HG02938 (cell line): Measurements from ENCODE around the gene ADARB2.

Experiments
- ATAC-seq: cut with Tn5 transposase; IDR thresholded peaks from one replicate; pipeline ENCODE4 v1.9.1; 2021; ENCODE audit warnings: mild to moderate bottlenecking, moderate library complexity; ENCODE audit not compliant: unreplicated experiment

ADARB2 gene

DNA sequence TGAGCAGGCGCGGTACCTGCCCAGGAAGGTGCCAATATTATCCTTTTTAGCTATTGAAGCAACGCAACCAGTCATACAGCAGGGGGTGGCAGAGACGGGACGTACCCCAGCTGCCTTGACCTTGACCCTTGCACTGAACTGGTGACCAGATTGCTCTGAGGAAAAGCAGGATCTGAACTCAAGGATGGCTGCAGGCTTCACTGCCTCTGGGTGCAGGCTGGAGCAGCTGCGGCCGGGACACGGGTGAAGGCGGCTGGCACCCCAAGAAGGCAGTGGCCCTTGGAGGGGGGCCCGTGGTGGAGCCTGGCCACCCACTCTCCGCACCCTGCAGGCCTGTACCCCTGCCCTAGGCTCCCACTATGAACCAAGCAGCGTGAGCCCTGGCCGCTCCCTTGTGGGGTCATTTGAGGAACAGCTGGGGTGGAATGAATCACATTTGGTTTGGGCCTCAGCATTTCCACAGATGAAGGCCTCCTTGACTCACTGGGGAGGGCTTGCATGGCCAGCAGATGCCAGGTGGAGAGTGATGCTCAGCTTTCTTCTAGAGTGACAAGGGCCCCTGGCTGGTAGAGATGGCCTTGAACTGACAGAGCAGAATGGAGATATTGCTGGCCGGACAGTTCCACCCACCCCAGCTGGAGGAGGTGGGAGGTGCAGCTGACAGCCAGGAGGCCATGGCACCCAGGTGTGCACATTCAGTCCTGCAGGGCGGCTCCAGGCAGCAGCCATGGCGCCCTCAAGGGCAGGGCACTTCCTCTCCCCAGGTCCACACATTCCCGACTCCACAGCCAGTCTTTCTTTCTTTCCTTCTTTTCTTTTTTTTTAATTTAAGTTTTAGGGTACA lies 462.4 kb downstream of the ADARB2 start:
- no peak for ATAC-seq

DNA sequence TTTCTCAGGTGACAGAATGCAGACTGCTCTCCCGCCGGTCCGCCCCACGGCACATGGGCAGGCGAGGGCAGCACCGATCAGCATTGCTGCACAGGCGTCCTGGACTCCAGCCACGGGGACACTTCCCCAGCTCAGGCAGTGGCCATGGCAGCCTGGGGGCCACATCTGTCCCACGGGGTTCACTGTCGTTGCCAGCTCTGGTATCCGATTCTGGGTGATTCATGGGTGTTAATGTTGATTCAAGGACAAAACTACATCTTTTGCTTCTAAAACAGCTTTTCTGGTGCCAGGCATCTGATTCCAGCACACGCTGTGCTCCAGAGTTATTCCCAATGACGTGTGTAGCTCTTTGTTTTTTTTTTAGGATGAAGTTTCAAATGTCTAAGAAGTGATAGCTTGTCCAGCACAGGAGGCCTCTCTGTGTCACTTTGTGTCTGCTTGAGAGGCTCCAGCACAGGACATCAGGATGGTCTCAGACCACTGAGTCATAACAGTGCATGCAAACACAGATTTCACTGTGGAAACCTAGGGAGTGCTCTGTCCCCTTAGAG lies 463.1 kb downstream of the ADARB2 start:
- no peak for ATAC-seq

DNA sequence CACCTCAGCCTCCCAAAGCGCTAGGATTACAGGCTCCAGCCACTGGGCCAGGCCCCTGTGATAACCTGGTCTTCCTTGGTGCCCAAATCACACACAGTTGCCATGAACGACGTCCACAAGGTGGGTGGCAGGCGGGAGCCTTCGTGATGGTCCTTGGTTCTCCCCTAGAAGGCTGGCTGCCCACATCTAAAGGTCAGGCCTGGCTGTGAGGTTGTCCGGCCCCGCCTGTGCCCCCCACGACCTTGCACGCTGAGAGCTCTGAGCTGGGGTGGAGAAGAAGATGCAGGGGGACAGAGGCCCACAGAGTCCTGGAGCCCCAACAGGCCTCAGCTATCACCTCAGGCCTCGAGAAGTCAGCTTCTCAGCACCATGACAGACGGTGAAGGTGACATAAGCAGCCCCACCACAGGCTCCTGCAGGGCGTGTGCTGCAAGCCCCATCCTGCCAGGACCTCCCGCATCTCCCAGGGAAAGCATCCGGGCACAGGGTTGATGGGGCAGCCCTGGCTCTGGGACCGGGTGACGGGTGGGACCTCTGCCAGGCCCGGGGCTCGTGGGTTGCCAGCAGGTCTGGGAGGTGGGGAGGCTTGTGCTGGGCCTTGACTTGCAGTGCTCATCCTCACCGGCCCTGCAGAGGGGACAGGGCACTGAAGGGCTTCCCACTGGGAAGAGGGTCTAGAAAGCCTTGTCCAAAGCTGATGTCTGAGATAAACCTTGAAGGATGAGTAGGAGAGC lies 463.8 kb downstream of the ADARB2 start:
- no peak for ATAC-seq

DNA sequence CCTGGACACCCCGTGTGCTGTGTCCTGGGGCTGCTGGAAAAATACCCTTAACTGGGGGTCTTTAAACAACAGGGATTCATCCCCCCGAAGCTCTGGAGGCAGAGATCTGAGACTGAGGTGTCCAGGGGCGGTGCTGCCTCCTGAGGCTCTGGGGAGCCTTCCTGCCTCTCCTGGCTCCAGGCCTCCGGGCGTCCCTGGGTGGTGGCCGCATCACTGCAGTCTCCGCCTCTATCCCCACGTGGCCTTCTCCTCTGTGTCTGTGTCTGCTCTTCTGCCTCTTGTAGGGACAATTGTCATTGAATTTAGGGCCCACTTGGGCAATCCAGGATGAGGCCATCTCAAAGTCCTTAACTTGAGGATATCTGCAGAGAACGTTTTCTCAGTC lies 464.6 kb downstream of the ADARB2 start:
- ATAC-seq = no peak

DNA sequence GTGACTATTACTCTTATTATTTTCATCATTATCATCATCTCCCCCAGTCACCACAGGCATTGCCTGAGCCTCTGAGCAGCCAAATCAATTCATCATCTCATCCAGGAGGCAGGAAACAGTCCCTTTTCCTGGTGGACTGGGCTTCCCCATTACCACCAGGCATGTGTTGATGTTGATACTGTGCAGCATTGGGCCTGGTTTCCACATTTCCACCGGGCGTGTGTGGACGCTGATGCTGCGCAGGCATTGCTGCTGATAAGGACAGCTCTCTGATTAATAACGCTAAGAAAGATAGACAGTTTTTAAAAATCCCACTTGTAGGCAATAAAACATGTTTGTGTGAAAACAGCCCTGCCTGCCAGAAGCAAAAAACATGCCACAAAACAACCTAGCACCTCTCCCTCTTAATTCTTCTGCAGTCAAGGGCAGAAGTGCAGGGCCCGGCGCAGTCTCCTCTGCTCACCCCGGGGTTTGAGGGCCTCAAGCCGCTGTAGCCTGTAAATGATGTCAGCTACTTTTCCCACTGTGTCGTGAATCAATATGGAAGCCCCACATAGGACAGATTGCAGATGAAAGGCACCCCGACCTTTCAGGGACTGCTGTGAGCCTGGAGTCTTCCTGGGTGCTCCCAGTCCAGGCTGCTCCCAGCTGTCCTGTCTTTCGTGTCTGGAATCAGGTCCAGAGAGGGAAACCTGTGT lies 465.1 kb downstream of the ADARB2 start:
- no peak for ATAC-seq

DNA sequence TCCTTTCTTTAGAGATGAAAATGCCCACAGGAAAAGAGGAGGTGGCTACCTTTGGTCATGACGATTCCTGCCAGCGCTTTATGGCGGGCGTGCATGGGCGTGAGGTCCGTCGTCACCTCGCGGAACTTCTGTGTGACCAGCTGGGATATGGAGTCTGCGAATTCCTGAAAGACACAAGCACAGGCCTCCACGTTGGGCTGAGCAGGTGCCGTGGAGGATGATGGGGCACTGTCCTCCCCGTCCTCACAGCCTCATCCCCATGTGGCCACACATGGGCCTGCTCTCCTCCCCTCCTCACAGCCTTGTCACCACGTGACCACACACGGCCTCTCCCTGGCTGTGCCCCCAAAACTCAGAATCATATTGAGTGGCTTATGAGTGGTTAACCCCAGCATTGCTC lies 466.4 kb downstream of the ADARB2 start:
- ATAC-seq = no peak

DNA sequence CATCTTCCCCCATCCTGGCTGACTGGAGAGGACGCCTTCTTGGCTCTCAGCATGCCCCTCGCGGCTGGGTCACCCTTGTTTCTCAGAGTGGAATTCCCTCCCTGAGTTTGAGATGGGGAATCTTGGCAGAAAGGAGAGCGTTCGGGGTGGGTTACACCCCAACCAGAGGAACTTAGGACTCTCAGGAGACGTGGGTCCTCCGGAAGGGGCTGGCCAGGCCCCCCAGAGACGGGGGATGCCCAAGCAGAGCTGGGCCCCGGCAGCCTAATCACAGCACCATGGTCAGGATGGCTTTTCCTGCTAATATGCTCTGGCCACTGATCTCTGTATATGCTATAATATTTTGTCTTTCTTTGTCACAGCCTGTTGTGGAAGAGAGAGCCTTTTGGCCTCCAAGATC lies 466.8 kb downstream of the ADARB2 start:
- no peak for ATAC-seq

DNA sequence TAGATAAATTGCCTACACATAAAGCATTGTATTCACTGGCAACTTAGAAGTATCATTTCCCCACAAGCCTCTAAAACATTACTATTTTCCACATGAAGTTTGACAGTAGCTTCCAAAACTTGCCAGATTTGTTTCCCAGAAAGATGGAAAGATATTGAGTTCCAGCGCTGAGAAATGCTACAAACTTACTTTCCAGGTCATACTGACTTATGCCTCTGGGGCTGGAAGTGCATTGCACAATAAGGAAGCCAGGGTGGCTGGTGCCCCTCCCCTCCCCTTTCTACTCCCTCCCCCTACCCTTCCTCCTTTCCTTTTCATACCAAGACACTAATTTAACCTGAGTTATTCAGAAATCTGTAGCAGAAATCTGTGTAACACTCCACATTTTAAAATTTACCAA lies 468.5 kb downstream of the ADARB2 start:
- ATAC-seq = no peak

DNA sequence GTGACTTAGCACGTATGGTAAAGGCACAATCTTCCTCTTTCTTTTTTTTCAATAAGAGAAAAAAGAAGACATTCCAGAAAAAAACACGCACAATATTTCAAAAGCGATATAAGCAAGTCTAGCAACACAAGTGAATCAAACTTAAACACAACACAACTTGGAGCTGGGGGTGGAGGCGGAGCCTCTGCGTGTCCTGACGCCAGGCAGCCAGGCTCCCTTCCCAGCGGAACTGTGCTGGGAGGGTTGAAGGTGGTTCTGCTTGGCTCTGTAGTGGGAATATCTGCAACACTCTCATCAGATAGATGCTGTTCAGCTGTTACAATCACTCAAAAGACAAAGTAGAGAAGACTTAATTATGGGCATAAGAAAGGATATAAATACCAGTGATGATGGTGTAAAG lies 469.8 kb downstream of the ADARB2 start:
- no peak for ATAC-seq

DNA sequence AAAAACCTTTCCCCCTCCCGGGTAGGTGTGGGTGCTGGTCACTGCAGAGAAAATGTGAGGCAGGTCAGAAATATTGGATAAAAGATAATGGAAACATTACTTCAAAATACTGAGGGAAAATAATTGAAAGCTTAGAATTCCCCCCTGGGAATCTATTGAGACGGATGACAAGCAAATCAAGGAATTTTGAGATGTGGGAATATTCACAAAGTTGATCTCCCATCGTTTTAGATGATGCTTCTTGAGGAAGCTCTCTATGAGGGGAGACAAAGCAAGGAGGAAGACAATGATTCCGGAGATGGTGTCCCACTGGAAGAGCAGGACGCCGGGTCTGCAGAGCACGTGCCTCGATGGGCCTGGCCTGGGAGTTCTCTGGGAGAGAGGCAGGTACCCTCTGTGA lies 470.2 kb downstream of the ADARB2 start:
- ATAC-seq = no peak

DNA sequence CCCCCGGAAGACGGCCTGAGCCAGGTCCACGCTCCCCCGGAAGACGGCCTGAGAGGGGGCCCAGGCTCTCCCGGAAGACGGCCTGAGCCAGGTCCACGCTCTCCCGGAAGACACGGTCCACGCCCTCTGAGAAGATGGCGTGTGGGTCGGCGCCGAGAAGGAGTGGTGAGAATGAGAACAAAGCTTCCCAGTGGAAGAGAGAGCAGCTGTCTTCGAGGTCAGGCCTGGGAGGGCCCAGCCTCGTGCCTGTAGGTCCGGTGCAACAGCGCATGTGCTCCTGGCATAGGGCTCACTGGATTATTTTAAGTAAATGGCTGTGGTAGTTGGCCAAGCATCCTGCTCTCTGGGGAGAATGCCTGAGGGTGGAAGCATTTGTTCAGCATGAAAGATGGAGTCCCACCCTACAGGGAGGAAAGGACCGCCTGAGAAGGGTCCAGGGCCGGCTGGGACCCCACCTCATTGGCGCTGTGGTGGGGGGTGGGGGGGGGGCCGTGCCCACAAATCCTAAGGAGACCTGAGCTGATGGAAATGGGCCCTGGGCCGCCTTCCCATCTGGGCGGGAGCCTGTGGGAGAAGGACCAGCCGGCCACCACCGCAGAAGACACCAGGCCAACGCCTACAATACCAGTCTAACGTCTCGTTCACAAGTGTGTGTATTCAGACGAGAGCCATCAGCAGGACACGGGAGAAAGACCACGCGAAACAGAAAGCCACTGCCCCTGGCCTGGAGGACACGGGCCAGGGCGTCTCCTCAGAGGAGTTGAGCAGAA lies 471.1 kb downstream of the ADARB2 start:
- ATAC-seq = no peak

DNA sequence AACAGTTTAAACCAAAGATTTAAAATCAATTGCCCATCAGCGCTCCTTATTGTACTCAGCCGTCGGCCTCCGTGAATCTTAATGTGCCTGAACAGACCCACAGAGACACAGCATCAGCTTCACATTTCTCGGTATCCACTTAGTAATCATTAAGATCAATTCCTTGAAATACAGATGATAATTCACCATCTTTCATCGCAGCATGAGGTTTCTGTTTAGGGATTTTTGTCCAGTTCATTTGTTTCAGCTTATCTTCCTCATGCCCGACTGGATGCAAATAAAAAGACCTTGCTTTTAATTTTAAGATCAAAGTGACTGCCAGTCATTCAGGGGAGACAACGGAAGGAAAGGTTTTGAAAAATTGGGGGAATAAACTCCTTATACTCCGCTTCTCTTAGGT lies 473.3 kb downstream of the ADARB2 start:
- ATAC-seq = no peak

DNA sequence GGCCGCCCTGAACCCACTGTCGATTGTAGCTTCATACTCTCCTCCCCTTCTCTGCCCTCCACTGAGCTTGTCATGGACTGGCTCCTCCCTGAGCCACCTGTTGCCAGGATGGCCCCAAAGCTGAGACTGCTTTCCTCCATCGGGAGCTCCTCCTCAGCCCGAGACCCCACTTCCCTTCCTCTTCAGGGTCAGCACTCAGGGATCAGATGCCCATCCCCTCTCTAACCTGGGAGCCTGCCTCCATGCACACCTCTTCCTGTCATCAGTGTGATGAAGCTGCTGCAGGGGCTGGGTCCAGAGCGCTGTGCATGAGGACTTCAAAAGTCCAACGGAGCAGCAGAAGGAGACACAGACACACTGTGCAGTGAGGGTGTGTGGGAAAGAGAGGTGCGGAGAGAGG lies 480.1 kb downstream of the ADARB2 start:
- ATAC-seq = no peak

DNA sequence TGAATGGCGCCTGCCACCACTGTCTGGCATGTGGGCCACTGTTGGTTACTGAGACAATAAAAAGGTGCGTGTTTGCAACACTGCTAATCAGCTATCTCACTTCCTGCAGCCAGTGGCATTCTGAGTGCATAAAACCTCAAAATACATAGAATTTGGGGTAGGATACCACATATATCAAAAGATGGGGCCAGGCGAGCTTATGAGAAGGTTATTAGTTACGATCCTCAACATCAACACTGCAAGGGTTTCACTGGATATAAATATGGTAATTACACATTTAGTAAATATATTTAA lies 480.9 kb downstream of the ADARB2 start:
- ATAC-seq = no peak

DNA sequence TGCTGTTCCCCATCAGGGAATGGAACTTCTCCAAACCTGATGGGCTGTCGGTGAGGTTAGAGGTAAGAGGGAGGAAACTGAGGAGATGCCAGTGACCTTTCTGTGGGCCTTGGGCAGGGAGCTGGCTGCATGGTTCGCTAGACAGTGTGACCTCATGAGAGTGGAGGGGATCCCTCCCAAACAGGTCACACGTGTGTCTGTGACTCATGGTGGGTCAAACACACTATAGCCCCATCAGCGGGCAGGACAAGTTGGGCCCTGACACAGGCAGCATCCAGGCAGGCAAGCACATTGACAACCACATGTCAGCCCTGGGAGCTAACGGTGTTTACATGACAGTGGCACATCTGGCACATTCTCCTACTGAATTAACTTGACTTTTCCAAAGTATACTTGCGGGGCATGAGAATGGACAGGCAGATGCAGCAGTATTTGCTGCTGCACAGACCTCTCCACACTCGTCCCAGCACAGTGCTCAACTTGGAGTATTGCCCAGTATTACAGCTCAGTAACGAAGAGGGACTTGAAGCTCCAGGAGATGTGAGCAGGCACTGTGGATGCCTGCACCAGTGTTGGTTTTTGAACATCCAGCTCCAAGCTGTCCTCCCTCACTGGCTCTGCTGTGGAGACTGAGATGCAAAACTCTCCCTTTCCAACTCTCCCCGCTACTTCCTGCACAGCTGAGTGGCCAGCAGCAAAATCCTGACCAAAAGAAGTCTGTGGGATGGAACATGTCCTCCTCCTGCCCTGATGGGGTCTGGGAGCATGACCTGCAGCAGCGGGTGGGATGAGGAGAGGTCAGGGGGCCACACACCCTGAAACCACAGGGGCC lies 481.5 kb downstream of the ADARB2 start:
- no peak for ATAC-seq

DNA sequence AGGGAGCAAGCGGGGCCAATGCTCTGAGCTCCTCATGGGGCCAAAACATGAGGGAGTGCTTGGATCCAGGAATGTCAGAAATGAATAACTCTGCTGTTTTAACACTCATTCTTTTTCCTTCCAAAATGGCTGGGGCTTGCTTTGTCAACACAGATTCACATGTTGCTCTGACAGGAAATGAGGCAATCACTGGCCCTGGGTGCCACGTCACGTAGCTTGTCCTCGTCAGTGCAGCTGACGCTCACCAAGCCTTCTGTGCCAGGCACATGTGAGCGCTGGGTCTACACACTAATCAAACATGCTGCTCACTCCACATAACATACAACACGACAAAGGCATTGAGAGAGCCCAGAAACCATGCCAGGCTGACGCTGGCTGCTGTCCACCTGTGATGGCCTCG lies 482.2 kb downstream of the ADARB2 start:
- ATAC-seq = no peak

DNA sequence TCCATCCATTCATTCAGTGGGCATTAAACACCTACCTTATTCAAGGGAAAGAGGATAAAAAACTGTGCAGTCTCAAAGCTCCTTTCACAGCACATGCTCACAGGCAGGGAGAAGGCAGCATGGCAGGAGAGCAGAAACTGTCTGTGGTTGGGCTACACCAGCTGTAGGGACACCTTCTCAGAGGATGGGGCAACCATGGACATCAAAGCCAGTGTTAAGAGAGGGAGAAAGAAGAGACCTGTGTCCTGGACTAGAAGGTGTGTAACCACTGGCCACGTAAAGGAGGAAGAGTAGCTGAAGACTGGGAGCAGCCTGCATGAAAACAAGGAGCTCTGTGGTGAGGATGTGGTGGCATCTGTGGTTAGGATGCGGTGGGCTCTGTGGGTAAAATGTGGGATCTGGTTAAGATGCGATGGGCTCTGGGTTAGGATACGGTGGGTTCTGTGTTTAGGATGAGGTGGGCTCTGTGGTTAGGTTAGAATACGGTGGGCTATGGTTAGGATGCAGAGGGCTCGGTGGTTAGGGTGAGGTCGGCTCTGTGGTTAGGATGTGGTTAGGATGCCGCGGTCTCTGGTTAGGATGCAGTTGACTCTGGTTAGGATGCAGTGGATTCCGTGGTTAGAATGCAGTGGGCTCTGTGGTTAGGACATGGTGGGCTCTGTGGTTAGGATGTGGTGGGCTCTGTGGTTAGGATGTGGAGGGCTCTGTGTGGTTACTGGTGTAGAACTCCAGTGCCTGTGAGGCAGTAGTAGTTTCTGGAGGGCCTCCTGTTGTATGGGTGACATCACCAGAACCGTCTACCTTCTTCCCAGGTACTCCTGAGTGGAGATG lies 483.6 kb downstream of the ADARB2 start:
- no peak for ATAC-seq

DNA sequence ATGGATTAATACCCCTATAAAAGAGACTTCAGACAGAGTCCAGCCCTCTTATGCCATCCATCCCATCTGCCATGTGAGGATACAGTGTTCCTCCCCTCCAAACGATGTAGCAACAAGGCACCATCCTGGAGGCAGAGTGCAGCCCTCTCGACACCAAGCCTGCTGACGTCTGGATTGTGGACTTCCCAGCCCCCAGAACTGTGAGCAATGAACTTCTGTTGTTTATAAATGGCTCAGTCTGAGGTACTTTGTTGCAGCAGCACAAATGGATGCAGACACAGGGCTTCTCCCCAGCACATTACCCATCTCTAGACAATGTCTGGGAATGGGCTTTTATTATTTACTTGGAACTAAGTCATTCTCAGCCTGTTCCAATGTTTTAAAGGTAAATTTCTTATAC lies 485.6 kb downstream of the ADARB2 start:
- no peak for ATAC-seq
